AG09309 (cell line): ENCODE data around the gene MMP17.

Experiments
- DNase-seq: peaks from one replicate; pipeline ENCODE4 v3.0.0-alpha.2; 2010; ENCODE audit warnings: low read depth
- H3K4me3 ChIP-seq: 2 replicates; pipeline ENCODE4 v1.5.1; 2011; ENCODE audit warnings: mild to moderate bottlenecking, low read depth, low read length, moderate library complexity; ENCODE audit not compliant: control insufficient read depth
- TF ChIP-seq, protein P1 (sequence below): IDR thresholded peaks from 2 replicates; pipeline ENCODE4 v1.5.1; 2011; ENCODE audit warnings: mild to moderate bottlenecking, low read depth, low read length, inconsistent platforms; ENCODE audit not compliant: insufficient read depth, control insufficient read depth; ENCODE audit errors: missing control alignments

The MMP17 gene

DNA sequence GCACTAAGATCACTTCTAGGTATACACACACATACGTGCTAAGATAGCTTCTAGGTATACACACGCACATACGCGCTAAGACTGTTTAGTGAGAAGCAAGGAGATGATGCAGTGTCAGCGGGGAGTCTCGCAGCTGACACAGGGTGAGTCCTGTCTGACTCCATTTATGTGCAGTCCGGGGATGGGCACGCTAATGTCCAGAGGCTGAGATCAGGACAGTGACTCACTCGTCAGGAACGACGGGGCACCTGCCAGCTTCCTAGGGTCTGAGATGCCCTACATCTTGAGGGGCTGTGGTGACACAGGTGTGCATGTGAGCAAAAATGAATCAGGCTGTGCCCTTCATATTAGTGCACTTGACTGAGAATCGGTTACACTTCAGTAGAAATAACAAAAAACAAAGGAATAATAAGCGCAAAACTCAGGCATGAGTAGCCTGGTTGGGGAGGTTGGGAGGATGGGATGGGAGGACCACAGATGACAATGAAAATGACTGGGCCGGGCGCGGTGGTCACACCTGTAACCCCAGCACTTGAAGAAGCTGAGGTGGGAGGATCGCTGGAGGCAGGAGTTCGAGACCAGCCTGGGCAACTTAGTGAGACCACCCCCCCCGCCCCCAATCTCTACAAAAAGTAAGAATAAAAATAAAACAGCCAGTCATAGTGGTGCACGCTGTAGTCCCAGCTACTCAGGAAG, 37.1 kb downstream of the MMP17 start:
- TF ChIP-seq, protein P1, sequence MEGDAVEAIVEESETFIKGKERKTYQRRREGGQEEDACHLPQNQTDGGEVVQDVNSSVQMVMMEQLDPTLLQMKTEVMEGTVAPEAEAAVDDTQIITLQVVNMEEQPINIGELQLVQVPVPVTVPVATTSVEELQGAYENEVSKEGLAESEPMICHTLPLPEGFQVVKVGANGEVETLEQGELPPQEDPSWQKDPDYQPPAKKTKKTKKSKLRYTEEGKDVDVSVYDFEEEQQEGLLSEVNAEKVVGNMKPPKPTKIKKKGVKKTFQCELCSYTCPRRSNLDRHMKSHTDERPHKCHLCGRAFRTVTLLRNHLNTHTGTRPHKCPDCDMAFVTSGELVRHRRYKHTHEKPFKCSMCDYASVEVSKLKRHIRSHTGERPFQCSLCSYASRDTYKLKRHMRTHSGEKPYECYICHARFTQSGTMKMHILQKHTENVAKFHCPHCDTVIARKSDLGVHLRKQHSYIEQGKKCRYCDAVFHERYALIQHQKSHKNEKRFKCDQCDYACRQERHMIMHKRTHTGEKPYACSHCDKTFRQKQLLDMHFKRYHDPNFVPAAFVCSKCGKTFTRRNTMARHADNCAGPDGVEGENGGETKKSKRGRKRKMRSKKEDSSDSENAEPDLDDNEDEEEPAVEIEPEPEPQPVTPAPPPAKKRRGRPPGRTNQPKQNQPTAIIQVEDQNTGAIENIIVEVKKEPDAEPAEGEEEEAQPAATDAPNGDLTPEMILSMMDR, result no peak
- no peak overlapping the region for H3K4me3 ChIP-seq
- DNase-seq, result no peak

DNA sequence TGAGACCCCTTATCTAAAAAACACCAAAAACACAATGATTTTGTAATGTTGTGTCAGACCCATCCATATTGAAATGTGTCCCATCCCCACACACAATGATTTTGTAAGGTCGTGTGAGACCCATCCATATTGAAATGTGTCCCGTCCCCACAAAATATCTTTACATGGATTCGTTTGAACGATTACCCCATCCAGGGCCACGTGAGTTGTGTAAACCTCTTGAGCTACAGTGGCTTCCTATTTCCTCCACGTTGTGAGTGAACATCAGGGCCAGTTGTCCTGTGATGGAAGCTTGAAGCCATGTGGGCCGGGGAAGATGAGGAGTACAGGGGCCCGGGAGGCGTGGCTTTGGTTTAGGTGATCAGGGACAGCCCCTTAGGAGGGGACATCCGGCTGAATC, 39.3 kb downstream of the MMP17 start:
- H3K4me3 ChIP-seq, result no peak overlapping the region
- TF ChIP-seq, protein P1, result no peak
- DNase-seq, result no peak

DNA sequence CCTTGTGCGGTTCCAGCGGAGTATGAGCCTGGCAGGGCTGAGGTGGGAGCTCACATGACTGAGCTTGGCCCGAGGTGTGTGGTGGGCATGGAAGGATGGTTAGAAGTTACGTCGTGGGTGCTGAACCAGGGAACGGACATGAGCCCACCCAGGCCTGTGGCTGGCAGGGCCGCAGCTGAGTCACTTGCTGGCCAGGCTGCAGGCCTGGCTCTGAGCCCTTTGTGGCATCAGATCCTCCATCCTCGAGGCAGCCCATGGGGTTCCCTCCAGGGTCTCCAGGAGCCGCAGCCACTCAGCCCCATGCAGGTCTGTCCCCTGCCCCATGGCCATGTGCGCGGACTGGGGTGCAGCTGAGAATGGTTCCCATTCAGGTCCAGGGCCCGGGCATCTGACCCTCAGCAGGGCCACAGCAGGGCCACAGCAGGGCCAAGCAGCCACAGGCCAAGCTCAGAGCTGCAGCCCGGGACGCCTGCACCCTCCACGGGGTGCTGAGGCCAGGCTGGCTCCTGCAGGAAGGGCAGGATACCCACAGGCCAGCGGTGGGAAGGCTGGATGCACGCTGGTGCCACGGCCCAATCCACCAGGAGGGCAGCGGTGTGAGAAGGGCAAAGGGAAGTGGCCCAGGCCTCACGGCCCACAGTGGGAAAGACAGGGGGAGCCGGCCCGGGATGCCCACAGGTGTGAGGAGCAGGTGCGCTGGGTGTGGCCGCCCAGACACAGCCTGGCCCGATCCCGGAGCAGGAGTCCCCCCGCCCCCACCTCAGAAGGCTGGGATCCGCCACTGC, 39.9 kb downstream of the MMP17 start:
- DNase-seq, result no peak
- H3K4me3 ChIP-seq, result no peak overlapping the region
- TF ChIP-seq, protein P1, result no peak

- TF ChIP-seq, protein P1, result no peak
- DNase-seq, result peak; percentile 24
- no peak overlapping the region for H3K4me3 ChIP-seq
Observed at GRCh38 chr12:131869871-131870418, 41.8 kb downstream of the MMP17 start.

DNA sequence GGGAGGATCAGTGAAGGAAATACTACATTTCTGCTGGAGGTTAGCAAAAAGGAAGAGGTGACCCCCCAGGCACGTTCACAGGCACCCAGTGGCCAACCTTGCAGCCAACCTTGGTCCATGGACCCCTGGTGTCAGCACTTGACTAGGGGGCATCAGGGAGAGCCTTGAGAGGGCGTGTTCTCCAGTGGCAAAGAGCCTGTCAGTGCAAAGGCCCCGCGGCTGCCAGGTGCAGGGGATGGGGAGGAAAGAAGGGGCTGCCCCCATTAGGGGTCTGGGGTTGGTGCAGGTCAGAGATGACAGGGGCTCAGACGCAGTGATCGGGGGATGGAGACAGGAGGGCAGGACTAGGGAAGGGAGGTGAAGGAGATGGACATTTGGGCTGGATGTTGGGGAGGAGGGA, 43.5 kb downstream of the MMP17 start:
- no peak overlapping the region for H3K4me3 ChIP-seq
- TF ChIP-seq, protein P1, result no peak
- no peak for DNase-seq

- DNase-seq, result peak; percentile 32
- TF ChIP-seq, protein P1, result no peak
- H3K4me3 ChIP-seq, result no peak overlapping the region
Observed at GRCh38 chr12:131872154-131873051, 44.2 kb downstream of the MMP17 start.
